Endothelial cell of umbilical vein (primary cell): ENCODE data around the gene GABRA4. TPM values are rescaled to one million over a fixed set of nuclear protein-coding genes. Genes with fewer than 3 reads are reported as not detected.

Experiments
- BruUV-seq: library from RNA; stranded (reverse); fragments of 400-500 nt; replicated peaks from 2 replicates; lab custom pipeline; 2021; lab: Mats Ljungman, UMichigan
- CTCF ChIA-PET: fragments of 300-600, 350-600 bp; sonication (Branson Sonifier 250); formaldehyde crosslinking; loops from one replicate; lab custom pipeline; 2021; ENCODE audit warnings: antibody characterized with exemption, inconsistent platforms; lab: Charles Lee
- POLR2A ChIA-PET: fragments of 300-600, 350-600 bp; sonication (Branson Sonifier 250); formaldehyde crosslinking; loops from one replicate; lab custom pipeline; 2021; ENCODE audit warnings: antibody characterized with exemption, inconsistent platforms; lab: Charles Lee
- DNase-seq: peaks from one replicate; pipeline ENCODE4 v3.0.0-alpha.2; 2011; ENCODE audit warnings: low read depth, low spot score
- FAIRE-seq: peaks from 2 replicates; lab custom pipeline; 2011; peaks lifted over from hg19 to GRCh38; lab: Jason Lieb, UNC
- H2AFZ ChIP-seq: 2 replicates; pipeline ENCODE4 v1.6.0; 2012; ENCODE audit warnings: low read depth, low read length, control low read depth, inconsistent platforms
- H3K27ac ChIP-seq: 2 replicates; pipeline ENCODE4 v1.5.1; 2011; ENCODE audit warnings: low read depth, mild to moderate bottlenecking, control low read depth, low read length, moderate library complexity; ENCODE audit not compliant: insufficient read depth
- H3K27me3 ChIP-seq, 2 experiments: 2 replicates each; pipeline versions ENCODE4 v1.6.0 to v1.6.1; 2011; ENCODE audit warnings: low read length in 2 of 2, mixed read lengths in 1 of 2; ENCODE audit not compliant: control insufficient read depth in 2 of 2, insufficient read depth in 2 of 2
- H3K36me3 ChIP-seq, 2 experiments: 2 replicates in 1 of 2; 3 replicates in 1 of 2; pipeline ENCODE4 v1.5.1; 2011; ENCODE audit warnings: low read length in 2 of 2, mild to moderate bottlenecking in 1 of 2, moderate library complexity in 1 of 2; ENCODE audit not compliant: control insufficient read depth in 2 of 2, insufficient read depth in 2 of 2; ENCODE audit errors: extremely low read depth in 1 of 2
- H3K4me1 ChIP-seq: 3 replicates; pipeline ENCODE4 v1.5.1; 2011; ENCODE audit warnings: mild to moderate bottlenecking, low read length; ENCODE audit not compliant: control insufficient read depth, insufficient read depth; ENCODE audit errors: extremely low read depth
- H3K4me2 ChIP-seq: 2 replicates; pipeline ENCODE4 v1.6.1; 2011; ENCODE audit warnings: low read length, control low read depth, mixed read lengths; ENCODE audit not compliant: insufficient read depth
- H3K4me3 ChIP-seq, 3 experiments: fragments of 200-600 bp in 1 of 3; sonication (generic), shearing (Covaris generic) in 1 of 3; replicated peaks in 1 of 3; 2 replicates each; pipeline ENCODE4 v1.5.1; 2011 to 2016; ENCODE audit warnings: control low read depth in 3 of 3, low read length in 3 of 3, mild to moderate bottlenecking in 2 of 3, inconsistent platforms in 1 of 3, low read depth in 1 of 3, moderate library complexity in 1 of 3; ENCODE audit not compliant: insufficient read depth in 1 of 3
- H3K79me2 ChIP-seq: 2 replicates; pipeline ENCODE4 v1.6.0; 2012; ENCODE audit warnings: low read length, inconsistent platforms; ENCODE audit not compliant: control insufficient read depth, insufficient read depth
- H3K9ac ChIP-seq: replicated peaks from 2 replicates; pipeline ENCODE3; 2011; ENCODE audit warnings: low read length, control low read depth; ENCODE audit not compliant: insufficient read depth; ENCODE audit errors: extremely low read depth
- H3K9me1 ChIP-seq: replicated peaks from 3 replicates; pipeline ENCODE4 v1.6.0; 2011; ENCODE audit warnings: mild to moderate bottlenecking, low read length; ENCODE audit not compliant: control insufficient read depth, insufficient read depth; ENCODE audit errors: extremely low read depth
- H3K9me3 ChIP-seq: replicated peaks from 2 replicates; pipeline ENCODE4 v1.5.1; 2012; ENCODE audit warnings: low read length, inconsistent platforms; ENCODE audit not compliant: control insufficient read depth, insufficient read depth
- H4K20me1 ChIP-seq: replicated peaks from 2 replicates; pipeline ENCODE3; 2011; ENCODE audit warnings: mild to moderate bottlenecking, low read length; ENCODE audit not compliant: control insufficient read depth, insufficient read depth; ENCODE audit errors: extremely low read depth
- EZH2 ChIP-seq: IDR thresholded peaks from 2 replicates; pipeline ENCODE4 v1.6.1; 2012; ENCODE audit warnings: borderline replicate concordance, low read depth, mild to moderate bottlenecking, moderate library complexity, low read length, inconsistent platforms; ENCODE audit not compliant: severe bottlenecking
- FOS ChIP-seq: IDR thresholded peaks from 2 replicates; pipeline ENCODE4 v1.6.1; 2011; ENCODE audit warnings: mild to moderate bottlenecking, low read length, moderate library complexity, borderline replicate concordance; ENCODE audit not compliant: insufficient read depth
- GATA2 ChIP-seq: IDR thresholded peaks from 2 replicates; pipeline ENCODE4 v1.7.0; 2011; ENCODE audit warnings: low read depth, mild to moderate bottlenecking, moderate library complexity, mixed read lengths, low read length; ENCODE audit not compliant: insufficient read length, insufficient read depth
- JUN ChIP-seq: IDR thresholded peaks from 2 replicates; pipeline ENCODE4 v1.6.1; 2011; ENCODE audit warnings: borderline replicate concordance, low read depth; ENCODE audit not compliant: insufficient read length, insufficient read depth
- MYC ChIP-seq: IDR thresholded peaks from one replicate; pipeline ENCODE4 v1.6.1; 2011; ENCODE audit warnings: mild to moderate bottlenecking, low read depth, low read length
- POLR2A ChIP-seq: IDR thresholded peaks from 2 replicates; pipeline ENCODE4 v1.6.1; 2012; ENCODE audit warnings: low read depth, mild to moderate bottlenecking, control low read depth, low read length
- POLR2AphosphoS5 ChIP-seq: IDR thresholded peaks from 2 replicates; pipeline ENCODE4 v1.6.1; 2012; ENCODE audit warnings: low read depth, mild to moderate bottlenecking, control low read depth, low read length, moderate library complexity; ENCODE audit not compliant: insufficient read depth
- dilution Hi-C: fragments of 300-500 bp; cut with MboI; formaldehyde crosslinking; loops from one replicate; pipeline ENCODE4 v1.15.0; 2019; ENCODE audit warnings: low sequenced_read_pairs; ENCODE audit not compliant: extremely low pct_ligation_motif_present
- intact Hi-C: fragments of 100-400 bp; cut with micrococcal nuclease; formaldehyde crosslinking; loops from one replicate; pipeline ENCODE4 v1.10.0; 2022
- polyA plus RNA-seq, 4 experiments: library from polyadenylated mRNA; depleted of rRNA in 3 of 4; stranded (reverse) in 3 of 4; unstranded in 1 of 4; fragments of >200 nt; gene quantifications; 2 replicates each; pipeline versions ENCODE4 v1.2.1 to v1.2.3, GENCODE V29; 2011 to 2012; ENCODE audit warnings: missing spikeins in 1 of 4
- total RNA-seq: library from RNA; stranded (reverse); gene quantifications from 2 replicates; pipeline ENCODE4 v1.2.3, GENCODE V29; 2021
- TF ChIP-seq, protein P1 (sequence below): IDR thresholded peaks from 2 replicates; pipeline ENCODE4 v1.6.1; 2011; ENCODE audit not compliant: insufficient read depth, insufficient read length
- TF ChIP-seq, protein P2 (sequence below), 2 donors: IDR thresholded peaks; 1 replicate in 1 of 2; 2 replicates in 1 of 2; pipeline ENCODE4 v1.5.1; 2011; ENCODE audit warnings: low read length in 2 of 2, mild to moderate bottlenecking in 2 of 2, moderate library complexity in 2 of 2, control low read depth in 1 of 2, inconsistent platforms in 1 of 2, low read depth in 1 of 2; ENCODE audit not compliant: insufficient read depth in 1 of 2; ENCODE audit errors: extremely low read depth in 1 of 2

GABRA4 gene
- total and polyA plus RNA-seq, 2 donors (not counting 3 experiments of a cell fraction or from before 2014, with no cell fraction given) = not detected

DNA sequence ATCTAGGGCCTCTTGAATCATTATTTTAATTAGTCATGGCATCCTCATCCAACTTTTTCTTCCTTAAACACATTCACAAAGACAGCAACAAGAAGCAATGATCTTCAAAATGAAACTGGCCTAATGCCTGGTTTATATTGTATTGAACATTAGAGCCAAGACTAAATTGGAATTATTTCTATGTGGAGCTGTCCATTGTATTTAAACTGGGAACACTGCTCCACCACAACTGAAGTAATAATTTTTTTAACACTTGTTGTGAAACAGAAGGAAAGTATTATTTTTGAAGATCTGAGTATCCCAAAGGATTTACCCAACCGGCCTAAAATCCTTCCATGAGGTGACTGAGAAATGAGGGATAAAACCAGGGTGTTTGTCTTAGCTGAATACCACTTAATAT, 44.9 kb upstream of the GABRA4 start:
- no TSS peak for BruUV-seq
- peaks cover 2 to 16% of the 10 kb centered on the region in 2 experiments for H3K27me3 ChIP-seq
- intact Hi-C loops = no loop called here

More for the DNA sequence above, 44.9 kb upstream of the GABRA4 start:
- H3K36me3 ChIP-seq = no peaks in the 10 kb centered on the region
- H3K9me3 ChIP-seq = no peaks in the 10 kb centered on the region
- CTCF ChIA-PET = no interaction called here
- no peak overlapping the region for H2AFZ ChIP-seq
- DNase-seq (no peak), FAIRE-seq (no peak)
- no peaks in the 10 kb centered on the region for H3K4me1 ChIP-seq
- no peaks in the 10 kb centered on the region for H3K79me2 ChIP-seq
- no peak overlapping the region for H3K4me2 ChIP-seq
- dilution Hi-C loops = no loop called here
- no peaks in the 10 kb centered on the region for H3K9me1 ChIP-seq
- no peaks in the 10 kb centered on the region for H4K20me1 ChIP-seq
- TF ChIP-seq, protein P1, sequence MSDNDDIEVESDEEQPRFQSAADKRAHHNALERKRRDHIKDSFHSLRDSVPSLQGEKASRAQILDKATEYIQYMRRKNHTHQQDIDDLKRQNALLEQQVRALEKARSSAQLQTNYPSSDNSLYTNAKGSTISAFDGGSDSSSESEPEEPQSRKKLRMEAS = no peak
- TF ChIP-seq MYC = no peak
- no peak for TF ChIP-seq FOS
- TF ChIP-seq, protein P2, sequence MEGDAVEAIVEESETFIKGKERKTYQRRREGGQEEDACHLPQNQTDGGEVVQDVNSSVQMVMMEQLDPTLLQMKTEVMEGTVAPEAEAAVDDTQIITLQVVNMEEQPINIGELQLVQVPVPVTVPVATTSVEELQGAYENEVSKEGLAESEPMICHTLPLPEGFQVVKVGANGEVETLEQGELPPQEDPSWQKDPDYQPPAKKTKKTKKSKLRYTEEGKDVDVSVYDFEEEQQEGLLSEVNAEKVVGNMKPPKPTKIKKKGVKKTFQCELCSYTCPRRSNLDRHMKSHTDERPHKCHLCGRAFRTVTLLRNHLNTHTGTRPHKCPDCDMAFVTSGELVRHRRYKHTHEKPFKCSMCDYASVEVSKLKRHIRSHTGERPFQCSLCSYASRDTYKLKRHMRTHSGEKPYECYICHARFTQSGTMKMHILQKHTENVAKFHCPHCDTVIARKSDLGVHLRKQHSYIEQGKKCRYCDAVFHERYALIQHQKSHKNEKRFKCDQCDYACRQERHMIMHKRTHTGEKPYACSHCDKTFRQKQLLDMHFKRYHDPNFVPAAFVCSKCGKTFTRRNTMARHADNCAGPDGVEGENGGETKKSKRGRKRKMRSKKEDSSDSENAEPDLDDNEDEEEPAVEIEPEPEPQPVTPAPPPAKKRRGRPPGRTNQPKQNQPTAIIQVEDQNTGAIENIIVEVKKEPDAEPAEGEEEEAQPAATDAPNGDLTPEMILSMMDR (IDR thresholded peaks at IDR 0.05; ENCODE audit: extremely low read depth in 1 of 2, insufficient read depth in 1 of 2, low read depth in 1 of 2, low read length in 2 of 2) = no peak
- TF ChIP-seq POLR2AphosphoS5 = no peak
- TF ChIP-seq POLR2A = no peak
- no peak for TF ChIP-seq EZH2
- no peak for TF ChIP-seq GATA2
- no peak for TF ChIP-seq JUN
- POLR2A ChIA-PET = no interaction called here
- H3K4me3 ChIP-seq = no peak overlapping the region
- no peak overlapping the region for H3K27ac ChIP-seq
- H3K9ac ChIP-seq = no peak overlapping the region
